B cell (primary cell): ENCODE results near the gene STAT1.

Experiments used
- CTCF ChIP-seq: fragments of 200-600 bp; IDR thresholded peaks from one replicate; pipeline ENCODE4 v1.8.0; 2022; ENCODE audit warnings: antibody characterized with exemption, mild to moderate bottlenecking
- EZH2 ChIP-seq: IDR thresholded peaks from 2 replicates; pipeline ENCODE4 v1.6.1; 2012; ENCODE audit warnings: borderline replicate concordance, low read depth, mild to moderate bottlenecking, moderate library complexity, low read length; ENCODE audit not compliant: insufficient read depth, poor library complexity, severe bottlenecking

- no peak for TF ChIP-seq CTCF
- TF ChIP-seq EZH2 = no peak
These were observed 25.6 kb upstream of the STAT1 start for GRCh38 chr2:191039616-191040015.
